ENCODE results near the gene NOTCH2.

The NOTCH2 gene

DNA sequence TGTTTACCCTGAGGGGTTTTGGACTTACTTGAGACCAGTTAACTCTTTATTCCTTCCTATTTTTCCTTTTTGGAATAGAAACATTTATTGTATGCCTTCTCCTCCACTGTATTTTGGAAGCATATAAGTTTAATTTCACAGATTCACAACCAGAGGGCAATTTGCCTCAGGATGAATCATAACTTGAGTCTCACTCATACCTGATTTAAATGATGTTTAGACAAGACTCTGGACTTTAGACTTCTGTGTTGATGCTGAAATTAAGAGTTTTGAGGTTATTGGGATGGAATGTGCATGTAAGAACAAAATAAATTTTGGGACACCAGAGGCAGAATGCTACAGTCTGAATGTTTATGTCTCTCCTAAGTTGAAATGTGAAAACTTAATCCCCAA is 166.0 kb downstream of the NOTCH2 start:
- peaks cover 10% of the 10 kb centered on the region for H3K36me3 Mint-ChIP-seq (ENCODE audit: low read depth)
- H3K4me1 Mint-ChIP-seq (ENCODE audit: low read depth), result no peaks in the 10 kb centered on the region
- H3K4me3 Mint-ChIP-seq, result no peak overlapping the region
- H3K9me3 Mint-ChIP-seq, result peaks cover 4% of the 10 kb centered on the region
- H3K27me3 Mint-ChIP-seq (ENCODE audit: low read depth), result peaks cover 48% of the 10 kb centered on the region
- H3K27ac Mint-ChIP-seq, result no peak overlapping the region

GRCh38 chr1:119902775-119903442 is 166.6 kb downstream of the NOTCH2 start:
- H3K27ac Mint-ChIP-seq, result no peak overlapping the region
- H3K9me3 Mint-ChIP-seq, result peaks cover 4% of the 10 kb centered on the region
- H3K27me3 Mint-ChIP-seq (ENCODE audit: low read depth), result peaks cover 48% of the 10 kb centered on the region
- no peak overlapping the region for H3K4me3 Mint-ChIP-seq
- H3K36me3 Mint-ChIP-seq (ENCODE audit: low read depth), result peaks cover 10% of the 10 kb centered on the region
- no peaks in the 10 kb centered on the region for H3K4me1 Mint-ChIP-seq (ENCODE audit: low read depth)

DNA sequence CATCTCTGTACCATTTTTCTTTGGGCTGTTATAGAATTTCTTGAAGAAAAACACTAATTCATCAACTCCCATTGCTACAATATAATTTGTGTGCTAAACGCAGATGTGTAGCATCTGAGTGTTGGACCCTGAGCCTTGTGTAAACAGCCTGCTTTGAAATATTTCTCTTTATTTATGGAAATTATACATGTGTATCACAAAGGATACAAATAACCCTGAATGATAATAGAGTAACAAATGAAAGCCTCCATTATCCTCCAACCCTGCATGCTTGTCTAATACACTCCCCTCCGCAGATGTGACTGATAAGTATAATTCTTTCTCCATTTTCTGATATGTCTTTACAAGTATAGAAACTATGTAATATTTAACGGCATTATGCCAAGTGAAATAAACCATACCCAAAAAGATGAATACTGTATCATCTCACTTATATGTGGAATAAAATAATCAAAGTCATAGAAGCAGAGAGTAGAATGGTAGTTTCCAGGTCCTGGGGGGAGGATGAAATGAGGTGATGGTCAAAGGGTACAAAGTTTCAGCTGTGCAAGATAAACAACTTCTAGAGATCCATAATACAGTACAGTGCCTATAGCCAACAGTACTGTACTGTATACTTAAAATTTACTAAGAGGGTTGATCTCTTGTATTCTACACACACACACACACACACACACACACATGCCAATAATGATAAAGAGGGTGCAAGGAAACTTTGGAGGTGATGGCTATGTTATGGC is 170.3 kb downstream of the NOTCH2 start:
- Mint-ChIP-seq H3K4me3 (no peak overlapping the region), H3K36me3 (ENCODE audit: low read depth) (no peaks in the 10 kb centered on the region), H3K9me3 (no peaks in the 10 kb centered on the region), H3K27ac (no peak overlapping the region), H3K4me1 (ENCODE audit: low read depth) (peaks cover 8% of the 10 kb centered on the region), H3K27me3 (ENCODE audit: low read depth) (peaks cover 33% of the 10 kb centered on the region)

DNA sequence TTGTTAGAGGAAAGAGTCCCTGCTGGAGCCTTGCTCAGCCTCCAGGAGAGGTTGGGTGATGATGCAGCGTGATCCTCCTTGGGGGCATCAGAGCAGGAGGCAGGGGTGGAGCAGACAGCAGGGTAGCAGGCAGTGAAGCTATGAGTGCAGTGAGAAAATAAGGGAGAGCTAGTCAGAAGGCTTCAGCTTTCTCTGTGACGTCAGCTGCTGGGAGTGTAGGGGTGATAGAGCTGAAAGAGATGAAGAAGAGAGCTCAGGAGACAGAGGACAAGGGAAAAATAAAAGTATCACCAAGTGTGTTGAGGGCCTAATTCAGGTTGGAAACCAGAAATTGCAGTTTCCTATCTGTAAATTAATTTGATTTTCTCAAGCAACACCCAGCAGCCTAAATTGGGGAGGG is 170.9 kb downstream of the NOTCH2 start:
- Mint-ChIP-seq H3K9me3 (no peaks in the 10 kb centered on the region), H3K27ac (no peak overlapping the region), H3K36me3 (ENCODE audit: low read depth) (no peaks in the 10 kb centered on the region), H3K4me3 (no peak overlapping the region), H3K4me1 (ENCODE audit: low read depth) (peaks cover 14% of the 10 kb centered on the region), H3K27me3 (ENCODE audit: low read depth) (peaks cover 27% of the 10 kb centered on the region)

DNA sequence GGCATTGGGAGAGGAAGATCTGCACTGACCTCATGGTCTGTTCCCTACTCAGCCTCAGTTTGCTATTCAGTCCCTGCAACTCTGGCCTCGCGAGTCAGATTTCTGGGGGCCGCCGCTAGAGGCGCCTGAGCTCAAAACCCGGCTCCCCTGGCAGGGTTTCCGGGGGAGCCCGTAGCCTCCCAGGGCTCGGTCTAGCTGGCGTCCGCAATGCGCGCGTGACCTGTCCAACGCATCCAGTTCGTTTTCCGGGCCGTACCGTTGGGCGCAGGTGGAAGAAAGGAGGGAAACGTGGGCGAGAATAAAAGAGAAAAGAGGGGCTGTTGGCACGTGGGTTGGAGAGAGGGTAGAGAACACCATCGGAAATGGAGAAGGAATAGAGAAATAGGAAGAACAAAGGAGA is 173.2 kb downstream of the NOTCH2 start, which contains the start of gene ADAM30:
Gene ADAM30 (minus strand): TSS at position 213 of the 400 bp plus-strand sequence. CDS start 179 bp downstream, at position 34.
- Mint-ChIP-seq H3K4me1 (ENCODE audit: low read depth) (peaks cover 26% of the 10 kb centered on the region), H3K4me3 (no peak within 1 kb of the TSS)

DNA sequence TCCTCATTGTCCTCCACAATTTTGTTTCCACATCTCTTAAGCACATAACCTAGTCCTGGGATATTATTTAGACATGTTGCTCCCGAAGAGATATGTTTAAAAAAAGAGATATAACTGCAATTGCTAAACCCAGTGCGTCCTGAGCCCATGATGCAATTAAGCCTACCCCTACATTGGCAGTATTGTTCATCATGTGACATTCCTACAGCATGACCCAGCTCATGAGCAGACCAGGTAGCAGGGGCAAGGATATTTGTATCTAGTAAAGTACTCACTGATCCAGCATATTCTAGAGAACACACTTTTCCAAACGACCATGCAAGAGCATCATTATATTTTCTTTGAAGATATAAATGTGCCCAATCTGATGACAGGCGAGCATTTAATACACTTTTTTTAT is 174.4 kb downstream of the NOTCH2 start:
- Mint-ChIP-seq H3K36me3 (ENCODE audit: low read depth) (no peaks in the 10 kb centered on the region), H3K4me1 (ENCODE audit: low read depth) (peaks cover 26% of the 10 kb centered on the region), H3K27ac (no peak overlapping the region), H3K27me3 (ENCODE audit: low read depth) (peaks cover 4% of the 10 kb centered on the region), H3K9me3 (no peaks in the 10 kb centered on the region), H3K4me3 (no peak overlapping the region)

More for the DNA sequence above, 173.2 kb downstream of the NOTCH2 start, which contains the start of gene ADAM30:
- H3K27me3 Mint-ChIP-seq (ENCODE audit: low read depth), result peaks cover 8% of the 10 kb centered on the region
- no peaks in the 10 kb centered on the region for H3K9me3 Mint-ChIP-seq
- H3K36me3 Mint-ChIP-seq (ENCODE audit: low read depth), result no peaks in the 10 kb centered on the region
- H3K27ac Mint-ChIP-seq, result no peak within 1 kb of the TSS

- Mint-ChIP-seq H3K4me1 (ENCODE audit: low read depth) (peaks cover 26% of the 10 kb centered on the region), H3K27ac (peak overlapping the region; percentile 10), H3K27me3 (ENCODE audit: low read depth) (peaks cover 11% of the 10 kb centered on the region), H3K36me3 (ENCODE audit: low read depth) (no peaks in the 10 kb centered on the region), H3K4me3 (peak overlapping the region; percentile 21), H3K9me3 (no peaks in the 10 kb centered on the region)
These were observed 175.4 kb downstream of the NOTCH2 start for GRCh38 chr1:119893827-119894700.

- peaks cover 16% of the 10 kb centered on the region for H3K27me3 Mint-ChIP-seq (ENCODE audit: low read depth)
- H3K4me3 Mint-ChIP-seq, result peak overlapping the region; percentile 21
- H3K9me3 Mint-ChIP-seq, result peaks cover 5% of the 10 kb centered on the region
- peak overlapping the region; percentile 33 for H3K27ac Mint-ChIP-seq
- H3K36me3 Mint-ChIP-seq (ENCODE audit: low read depth), result peaks cover 4% of the 10 kb centered on the region
- peaks cover 26% of the 10 kb centered on the region for H3K4me1 Mint-ChIP-seq (ENCODE audit: low read depth)
These were observed 176.1 kb downstream of the NOTCH2 start for GRCh38 chr1:119893238-119893791.

GRCh38 chr1:119891386-119891785 is 178.1 kb downstream of the NOTCH2 start:
- H3K27ac Mint-ChIP-seq, result no peak overlapping the region
- peaks cover 22% of the 10 kb centered on the region for H3K27me3 Mint-ChIP-seq (ENCODE audit: low read depth)
- peaks cover 26% of the 10 kb centered on the region for H3K4me1 Mint-ChIP-seq (ENCODE audit: low read depth)
- peaks cover 6% of the 10 kb centered on the region for H3K36me3 Mint-ChIP-seq (ENCODE audit: low read depth)
- peaks cover 14% of the 10 kb centered on the region for H3K9me3 Mint-ChIP-seq
- H3K4me3 Mint-ChIP-seq, result no peak overlapping the region

DNA sequence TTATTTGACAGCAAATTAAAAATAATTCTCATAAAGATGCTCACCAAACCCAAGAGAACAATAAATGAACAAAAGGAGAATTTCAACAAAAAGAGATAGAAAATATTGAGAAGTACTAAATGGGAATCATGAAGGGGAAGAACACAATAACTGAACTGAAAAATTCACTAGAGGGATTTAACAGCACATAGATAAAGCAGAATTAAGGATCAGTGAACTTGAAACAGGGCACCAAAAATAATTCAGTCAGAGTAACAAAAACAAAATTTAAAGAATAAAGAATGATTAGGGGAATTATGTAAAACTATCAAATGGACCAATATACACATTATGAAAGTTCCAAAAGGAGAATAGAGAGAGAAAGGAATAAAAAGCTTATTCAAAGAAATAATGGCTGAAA is 181.0 kb downstream of the NOTCH2 start:
- peaks cover 14% of the 10 kb centered on the region for H3K9me3 Mint-ChIP-seq
- H3K4me3 Mint-ChIP-seq, result no peak overlapping the region
- no peak overlapping the region for H3K27ac Mint-ChIP-seq
- H3K4me1 Mint-ChIP-seq (ENCODE audit: low read depth), result peaks cover 12% of the 10 kb centered on the region
- peaks cover 28% of the 10 kb centered on the region for H3K27me3 Mint-ChIP-seq (ENCODE audit: low read depth)
- peaks cover 6% of the 10 kb centered on the region for H3K36me3 Mint-ChIP-seq (ENCODE audit: low read depth)

- H3K4me3 Mint-ChIP-seq, result no peak overlapping the region
- peaks cover 6% of the 10 kb centered on the region for H3K4me1 Mint-ChIP-seq (ENCODE audit: low read depth)
- peaks cover 28% of the 10 kb centered on the region for H3K27me3 Mint-ChIP-seq (ENCODE audit: low read depth)
- peaks cover 14% of the 10 kb centered on the region for H3K9me3 Mint-ChIP-seq
- no peak overlapping the region for H3K27ac Mint-ChIP-seq
- peaks cover 6% of the 10 kb centered on the region for H3K36me3 Mint-ChIP-seq (ENCODE audit: low read depth)
These were observed 182.0 kb downstream of the NOTCH2 start for GRCh38 chr1:119887427-119887826.

GRCh38 chr1:119885903-119886783 is 183.3 kb downstream of the NOTCH2 start:
- H3K4me3 Mint-ChIP-seq, result no peak overlapping the region
- H3K27me3 Mint-ChIP-seq (ENCODE audit: low read depth), result peaks cover 28% of the 10 kb centered on the region
- H3K36me3 Mint-ChIP-seq (ENCODE audit: low read depth), result peaks cover 6% of the 10 kb centered on the region
- H3K9me3 Mint-ChIP-seq, result peaks cover 14% of the 10 kb centered on the region
- H3K4me1 Mint-ChIP-seq (ENCODE audit: low read depth), result no peaks in the 10 kb centered on the region
- H3K27ac Mint-ChIP-seq, result no peak overlapping the region

DNA sequence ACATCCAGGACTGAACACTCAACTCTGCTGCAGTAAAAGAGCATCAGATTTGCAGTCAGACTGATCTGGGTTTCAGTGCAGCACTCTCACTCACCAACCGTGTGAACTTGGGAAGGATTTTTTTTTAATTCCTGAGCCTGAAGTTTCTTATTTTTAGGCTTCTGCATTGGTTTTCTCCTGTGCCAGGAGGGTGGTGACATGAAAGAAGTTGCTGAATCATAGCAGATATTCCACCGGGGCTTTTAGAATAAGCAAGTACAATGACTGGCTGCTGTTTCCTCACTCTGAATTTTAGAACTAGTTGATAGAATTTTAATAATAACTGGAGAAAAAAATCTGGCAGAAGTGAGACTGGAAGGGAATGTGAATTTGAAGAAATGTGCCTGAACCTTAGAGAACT is 184.8 kb downstream of the NOTCH2 start:
- H3K4me3 Mint-ChIP-seq, result no peak overlapping the region
- peaks cover 6% of the 10 kb centered on the region for H3K36me3 Mint-ChIP-seq (ENCODE audit: low read depth)
- H3K9me3 Mint-ChIP-seq, result peaks cover 14% of the 10 kb centered on the region

More for the DNA sequence above, 184.8 kb downstream of the NOTCH2 start:
- H3K4me1 Mint-ChIP-seq (ENCODE audit: low read depth), result no peaks in the 10 kb centered on the region
- H3K27ac Mint-ChIP-seq, result no peak overlapping the region
- H3K27me3 Mint-ChIP-seq (ENCODE audit: low read depth), result peaks cover 34% of the 10 kb centered on the region
